Spinal cord (tissue), 10 donors: ENCODE data around the gene KDM6B. TPM values are rescaled to one million over a fixed set of nuclear protein-coding genes. Genes with fewer than 3 reads are reported as not detected.

Source experiments
- DNase-seq, 6 donors: peaks; one replicate each; pipeline versions ENCODE4 v3.0.0 to v3.0.0-alpha.2; 2013 to 2015; ENCODE audit warnings: low spot score in 6 of 6, low read depth in 4 of 6
- H3K27ac ChIP-seq: one replicate; pipeline ENCODE4 v1.5.1; 2013; ENCODE audit warnings: low read depth, low read length, control low read depth
- H3K27me3 ChIP-seq: one replicate; pipeline ENCODE4 v1.6.1; 2013; ENCODE audit warnings: low read length; ENCODE audit not compliant: control insufficient read depth, insufficient read depth
- H3K36me3 ChIP-seq: one replicate; pipeline ENCODE4 v1.6.1; 2013; ENCODE audit warnings: low read length; ENCODE audit not compliant: control insufficient read depth, insufficient read depth
- H3K4me1 ChIP-seq: one replicate; pipeline ENCODE4 v1.6.1; 2013; ENCODE audit warnings: low read length; ENCODE audit not compliant: control insufficient read depth, insufficient read depth
- H3K4me3 ChIP-seq: one replicate; pipeline ENCODE4 v1.5.1; 2013; ENCODE audit warnings: low read depth, low read length, control low read depth
- H3K9me3 ChIP-seq: one replicate; pipeline ENCODE4 v1.6.1; 2013; ENCODE audit warnings: low read length; ENCODE audit not compliant: control insufficient read depth, insufficient read depth
- WGBS: methylation state at CpG from one replicate; pipeline ENCODE4 v1.1.5; 2013; ENCODE audit warnings: missing lambda C conversion rate; ENCODE audit not compliant: insufficient coverage; 5-methylcytosine and 5-hydroxymethylcytosine counted together
- polyA plus RNA-seq, 2 donors: library from polyadenylated mRNA; unstranded; fragments of 120-200 nt; gene quantifications; one replicate each; pipeline ENCODE4 v1.2.1, GENCODE V29; 2013; ENCODE audit not compliant: insufficient read length in 2 of 2
- total RNA-seq, 2 donors: library from RNA; depleted of rRNA in 1 of 2; stranded (reverse); fragments of 120-200 nt in 1 of 2; fragments of >200 nt in 1 of 2; gene quantifications; one replicate each; pipeline versions ENCODE4 v1.2.3 to v1.2.4, GENCODE V29; 2013 to 2014
- donor health status: healthy.

The KDM6B gene
- total and polyA plus RNA-seq, 4 donors = 9.6 to 34.0 (median 20.5) TPM

- H3K36me3 ChIP-seq = peaks cover 5% of the 10 kb centered on the region
- 61% methylated on average over 4 of the region's 6 CpGs for WGBS
- H3K4me1 ChIP-seq = peaks cover 69% of the 10 kb centered on the region
- H3K27ac ChIP-seq = peak overlapping the region; percentile 36
- no peak for DNase-seq
- no peaks in the 10 kb centered on the region for H3K27me3 ChIP-seq
- no peaks in the 10 kb centered on the region for H3K9me3 ChIP-seq
- H3K4me3 ChIP-seq = no peak overlapping the region
These were observed 5.3 kb downstream of the KDM6B start for GRCh38 chr17:7839190-7839875.

GRCh38 chr17:7839876-7840261, 5.9 kb downstream of the KDM6B start:
- H3K27me3 ChIP-seq = no peaks in the 10 kb centered on the region
- H3K27ac ChIP-seq = no peak overlapping the region
- peak in 2 of 6 donors; percentile 73 to 87 for DNase-seq
- H3K4me1 ChIP-seq = peaks cover 68% of the 10 kb centered on the region
- H3K4me3 ChIP-seq = peak overlapping the region; percentile 3
- no peaks in the 10 kb centered on the region for H3K9me3 ChIP-seq
- peaks cover 6% of the 10 kb centered on the region for H3K36me3 ChIP-seq
- 11% methylated on average over 2 of the region's 2 CpGs for WGBS

DNA sequence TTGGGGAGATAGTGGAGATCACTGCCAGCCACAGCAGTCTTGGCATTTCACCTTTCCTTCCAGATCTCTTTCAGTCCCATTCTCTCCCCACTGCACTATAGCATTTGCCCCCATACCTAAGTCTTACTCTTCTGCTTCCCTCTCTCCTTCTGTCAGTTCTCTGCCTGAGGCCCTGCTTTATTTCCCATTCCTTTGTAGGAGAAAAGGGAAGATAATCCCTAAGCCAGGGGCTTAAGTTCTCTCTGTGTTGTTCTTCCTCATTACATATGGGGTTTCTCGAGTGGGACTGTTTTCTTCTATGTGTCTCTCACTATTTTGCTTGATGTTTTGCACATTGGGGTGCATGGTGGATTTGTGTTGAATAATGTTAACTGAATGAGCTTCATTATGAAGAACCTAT, 6.4 kb downstream of the KDM6B start:
- H3K27ac ChIP-seq = peak overlapping the region; percentile 98

DNA sequence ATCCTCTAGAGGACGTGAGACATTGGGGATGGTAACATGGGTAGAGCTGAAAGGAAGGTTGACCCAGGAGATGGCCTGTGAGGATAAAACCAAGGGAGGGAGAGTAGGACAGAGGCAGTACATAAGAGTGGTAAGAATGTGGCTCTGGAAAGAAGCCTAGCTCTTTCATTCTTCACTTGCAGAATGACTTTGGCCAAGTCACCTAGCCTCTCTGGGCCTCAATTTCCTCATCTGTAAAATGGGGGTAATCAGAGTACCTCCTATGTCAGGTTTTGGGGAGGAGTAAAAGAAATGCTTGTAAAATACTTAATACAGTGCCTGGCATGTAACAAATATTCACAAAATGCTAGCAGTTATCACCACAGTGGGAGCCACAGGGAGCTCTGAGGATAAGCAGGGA, 6.9 kb downstream of the KDM6B start:
- H3K4me3 ChIP-seq = peak overlapping the region; percentile 92

More for the DNA sequence above, 6.4 kb downstream of the KDM6B start:
- peaks cover 72% of the 10 kb centered on the region for H3K4me1 ChIP-seq
- no peak for DNase-seq
- H3K4me3 ChIP-seq = peak overlapping the region; percentile 3
- 50% methylated on average over 1 of the region's 1 CpG for WGBS
- H3K9me3 ChIP-seq = no peaks in the 10 kb centered on the region
- no peaks in the 10 kb centered on the region for H3K27me3 ChIP-seq
- H3K36me3 ChIP-seq = peaks cover 12% of the 10 kb centered on the region

GRCh38 chr17:7841396-7841914, 7.4 kb downstream of the KDM6B start:
- Histone ChIP-seq H3K27ac (peak overlapping the region; percentile 98), H3K4me1 (peaks cover 68% of the 10 kb centered on the region), H3K27me3 (no peaks in the 10 kb centered on the region), H3K36me3 (peaks cover 22% of the 10 kb centered on the region), H3K4me3 (peak overlapping the region; percentile 92), H3K9me3 (no peaks in the 10 kb centered on the region)
- peak in 3 of 6 donors; percentile 45 to 92 (median 87) for DNase-seq
- WGBS = under 1% methylated on average over 34 of the region's 34 CpGs

More for the DNA sequence above, 6.9 kb downstream of the KDM6B start:
- H3K36me3 ChIP-seq = peaks cover 16% of the 10 kb centered on the region
- DNase-seq = no peak
- H3K4me1 ChIP-seq = peaks cover 74% of the 10 kb centered on the region
- no peaks in the 10 kb centered on the region for H3K9me3 ChIP-seq
- H3K27me3 ChIP-seq = no peaks in the 10 kb centered on the region
- no CpG with 5 or more reads among the region's 1 CpG for WGBS
- H3K27ac ChIP-seq = peak overlapping the region; percentile 98

DNA sequence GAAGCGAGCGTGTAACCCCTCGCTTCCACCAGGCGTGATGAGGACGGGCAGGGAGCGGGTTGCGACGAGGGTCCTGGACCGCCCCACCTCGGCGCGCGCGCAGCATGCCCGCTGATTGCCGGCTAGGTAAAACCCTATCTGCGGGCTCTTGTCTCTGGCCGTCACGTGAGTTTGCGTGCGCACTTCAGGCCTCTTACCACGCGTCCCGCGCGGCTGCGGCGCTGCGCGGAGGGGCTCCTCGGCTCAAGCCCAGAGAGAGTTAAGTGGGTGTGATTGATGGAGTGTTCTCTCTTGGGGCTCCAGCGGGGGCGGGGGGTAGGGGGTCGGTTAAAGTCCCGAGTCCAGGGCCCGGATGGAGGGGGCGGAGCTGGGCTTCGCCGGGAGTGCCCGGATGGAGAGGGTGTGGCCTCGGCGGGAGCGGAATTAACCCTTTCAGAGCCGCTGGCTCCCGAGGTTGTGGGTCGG, 7.9 kb downstream of the KDM6B start:
- under 1% methylated on average over 37 of the region's 46 CpGs for WGBS
- no peaks in the 10 kb centered on the region for H3K9me3 ChIP-seq
- H3K27me3 ChIP-seq = no peaks in the 10 kb centered on the region
- DNase-seq = peak in 4 of 6 donors; percentile 87 to 98 (median 96)
- H3K27ac ChIP-seq = peak overlapping the region; percentile 98
- peak overlapping the region; percentile 92 for H3K4me3 ChIP-seq
- H3K4me1 ChIP-seq = peaks cover 63% of the 10 kb centered on the region
- H3K36me3 ChIP-seq = peaks cover 27% of the 10 kb centered on the region

DNA sequence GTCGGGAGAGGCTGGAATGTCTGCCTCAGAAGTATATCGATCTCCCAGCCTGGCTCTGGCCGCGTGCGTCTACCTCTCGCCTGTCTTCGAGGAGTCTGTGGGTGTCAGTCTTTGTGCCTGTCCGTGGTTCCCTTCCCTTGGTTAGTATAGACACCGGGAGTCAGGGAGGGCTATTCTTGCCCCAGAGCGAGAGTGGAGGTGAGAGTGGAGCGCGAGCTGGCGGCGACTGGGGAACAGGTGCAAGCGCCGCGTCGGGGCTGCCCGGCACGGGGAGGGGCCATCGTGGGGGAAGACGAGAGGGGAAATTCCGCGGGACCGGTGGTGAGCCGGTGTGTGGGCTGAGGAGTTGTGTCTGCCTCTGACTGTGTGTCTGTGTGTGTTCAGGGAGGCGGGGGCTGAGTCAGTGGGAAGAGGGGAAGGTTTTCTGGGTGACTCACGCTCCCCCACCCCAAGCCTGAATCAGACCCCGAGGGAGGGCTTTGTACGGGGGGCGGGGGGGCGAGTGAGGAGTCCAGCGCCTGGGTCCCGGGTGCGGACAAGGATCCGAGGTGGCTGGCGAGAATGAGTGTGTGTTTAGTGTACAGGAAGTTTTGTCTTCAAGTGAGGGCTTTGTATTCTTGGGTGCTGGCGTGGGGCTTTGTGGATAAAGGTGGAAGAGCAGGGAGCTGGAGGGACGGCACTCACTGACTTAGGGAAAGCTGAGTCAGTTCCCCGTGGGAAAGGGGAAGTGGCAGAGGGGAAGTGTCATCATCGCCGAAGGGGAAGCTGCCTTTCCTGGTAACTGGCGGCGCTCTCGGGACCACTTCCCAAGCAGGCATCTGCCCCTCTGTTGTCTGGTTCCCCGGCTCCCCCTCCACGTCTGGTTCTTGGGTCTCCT, 8.6 kb downstream of the KDM6B start:
- H3K36me3 ChIP-seq = peaks cover 33% of the 10 kb centered on the region

DNA sequence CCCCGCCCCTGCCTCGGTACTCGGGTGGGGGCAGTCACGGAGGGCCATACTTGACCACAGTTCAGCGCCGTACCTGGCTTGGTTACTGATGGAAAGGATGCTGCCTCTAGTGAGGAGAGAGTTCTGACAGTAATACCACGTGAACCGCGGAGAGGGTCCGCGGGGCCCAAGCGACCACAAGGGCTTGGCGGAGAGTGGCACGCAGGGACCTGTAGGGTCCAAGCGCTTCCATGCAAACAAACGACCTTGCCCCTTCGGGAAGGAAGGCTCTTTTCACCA, 9.2 kb downstream of the KDM6B start:
- Histone ChIP-seq H3K27me3 (no peaks in the 10 kb centered on the region), H3K4me3 (peak overlapping the region; percentile 92), H3K27ac (peak overlapping the region; percentile 98), H3K4me1 (peaks cover 61% of the 10 kb centered on the region), H3K36me3 (peaks cover 39% of the 10 kb centered on the region), H3K9me3 (no peaks in the 10 kb centered on the region)
- DNase-seq = peak in 1 of 6 donors; percentile 33
- under 1% methylated on average over 17 of the region's 17 CpGs for WGBS

More for the DNA sequence above, 8.6 kb downstream of the KDM6B start:
- under 1% methylated on average over 46 of the region's 47 CpGs for WGBS
- Histone ChIP-seq H3K27ac (peak overlapping the region; percentile 98), H3K4me1 (peaks cover 61% of the 10 kb centered on the region), H3K4me3 (peak overlapping the region; percentile 92), H3K9me3 (no peaks in the 10 kb centered on the region), H3K27me3 (no peaks in the 10 kb centered on the region)
- DNase-seq = peak in 2 of 6 donors; percentile 44 to 74

- Histone ChIP-seq H3K36me3 (peaks cover 44% of the 10 kb centered on the region), H3K4me3 (peak overlapping the region; percentile 92), H3K27ac (peak overlapping the region; percentile 98), H3K4me1 (peaks cover 56% of the 10 kb centered on the region), H3K27me3 (no peaks in the 10 kb centered on the region), H3K9me3 (no peaks in the 10 kb centered on the region)
- WGBS = under 1% methylated on average over 47 of the region's 61 CpGs
- DNase-seq = peak in 3 of 6 donors; percentile 64 to 88 (median 75)
These were observed 9.7 kb downstream of the KDM6B start for GRCh38 chr17:7843536-7844291.
